H1 (cell line): ENCODE results near the gene AGO3. TPM values are rescaled to one million over a fixed set of nuclear protein-coding genes. Genes with fewer than 3 reads are reported as not detected.

Source experiments
- CTCF ChIA-PET: fragments of 300-600 bp; sonication (Branson Sonifier 250); formaldehyde crosslinking; loops from one replicate; lab custom pipeline; 2021; ENCODE audit not compliant: partially characterized antibody; lab: Charles Lee
- POLR2A ChIA-PET: fragments of 300-600 bp; sonication (Branson Sonifier 250); formaldehyde crosslinking; loops from one replicate; lab custom pipeline; 2021; ENCODE audit warnings: inconsistent platforms; ENCODE audit not compliant: partially characterized antibody; lab: Charles Lee
- DNase-seq, 2 experiments: peaks; one replicate each; pipeline versions ENCODE4 v3.0.0 to v3.0.0-alpha.2; 2010 to 2022; ENCODE audit warnings: low spot score in 2 of 2, low read depth in 1 of 2, mixed read lengths in 1 of 2
- FAIRE-seq: peaks from 2 replicates; lab custom pipeline; 2011; peaks lifted over from hg19 to GRCh38; lab: Jason Lieb, UNC
- H2AFZ ChIP-seq: 2 replicates; pipeline ENCODE4 v1.8.1; 2012; ENCODE audit warnings: low read length, inconsistent platforms
- H2AK5ac ChIP-seq: 2 replicates; pipeline ENCODE4 v1.6.1; 2013; ENCODE audit warnings: low read depth, low read length
- H2BK120ac ChIP-seq: replicated peaks from 2 replicates; pipeline ENCODE3; 2013; ENCODE audit warnings: low read depth, low read length, inconsistent platforms
- H2BK12ac ChIP-seq: 2 replicates; pipeline ENCODE4 v1.6.1; 2013; ENCODE audit warnings: low read depth, low read length
- H2BK15ac ChIP-seq: 2 replicates; pipeline ENCODE4 v1.6.1; 2013; ENCODE audit warnings: low read length
- H2BK20ac ChIP-seq: 2 replicates; pipeline ENCODE4 v1.6.1; 2013; ENCODE audit warnings: low read length
- H2BK5ac ChIP-seq: 2 replicates; pipeline ENCODE4 v1.6.1; 2013; ENCODE audit warnings: low read depth, low read length
- H3K14ac ChIP-seq: 2 replicates; pipeline ENCODE4 v1.6.1; 2013; ENCODE audit warnings: inconsistent platforms; ENCODE audit not compliant: insufficient read length
- H3K18ac ChIP-seq: 2 replicates; pipeline ENCODE4 v1.6.1; 2013; ENCODE audit warnings: low read length; ENCODE audit errors: extremely low read depth
- H3K23ac ChIP-seq: 2 replicates; pipeline ENCODE4 v1.6.1; 2013; ENCODE audit warnings: inconsistent platforms; ENCODE audit not compliant: insufficient read length
- H3K23me2 ChIP-seq: 2 replicates; pipeline ENCODE4 v1.6.1; 2013; ENCODE audit warnings: low read depth, low read length
- H3K27ac ChIP-seq: 2 replicates; pipeline ENCODE4 v1.6.1; 2011; ENCODE audit warnings: low read depth, low read length, inconsistent platforms
- H3K27me3 ChIP-seq, 4 experiments: replicated peaks in 1 of 4; 1 replicate in 1 of 4; 2 replicates in 3 of 4; pipeline versions ENCODE4 v1.6.1 to v1.8.1; 2011 to 2013; ENCODE audit warnings: low read length in 3 of 4, mild to moderate bottlenecking in 3 of 4, inconsistent platforms in 2 of 4, mixed read lengths in 2 of 4, moderate library complexity in 1 of 4; ENCODE audit not compliant: control insufficient read depth in 3 of 4, insufficient read depth in 3 of 4; ENCODE audit errors: extremely low read depth in 1 of 4
- H3K36me3 ChIP-seq, 4 experiments: 2 replicates each; pipeline versions ENCODE4 v1.6.1 to v1.8.1; 2011 to 2013; ENCODE audit warnings: mild to moderate bottlenecking in 4 of 4, low read length in 3 of 4, moderate library complexity in 2 of 4, control low read depth in 1 of 4, inconsistent platforms in 1 of 4; ENCODE audit not compliant: insufficient read depth in 4 of 4, control insufficient read depth in 2 of 4
- H3K4ac ChIP-seq: replicated peaks from 2 replicates; pipeline ENCODE3; 2013; ENCODE audit warnings: low read length, low read depth, mixed read lengths, inconsistent platforms; ENCODE audit not compliant: insufficient read length
- H3K4me1 ChIP-seq, 4 experiments: replicated peaks in 1 of 4; 1 replicate in 1 of 4; 2 replicates in 3 of 4; pipeline versions ENCODE4 v1.6.1 to v1.8.1; 2011 to 2013; ENCODE audit warnings: low read length in 3 of 4, inconsistent platforms in 2 of 4, mixed read lengths in 1 of 4; ENCODE audit not compliant: insufficient read depth in 4 of 4, control insufficient read depth in 3 of 4
- H3K4me2 ChIP-seq, 2 experiments: 2 replicates each; pipeline versions ENCODE4 v1.6.1 to v1.8.1; 2011 to 2013; ENCODE audit warnings: low read depth in 2 of 2, low read length in 2 of 2, control low read depth in 1 of 2, inconsistent platforms in 1 of 2, mild to moderate bottlenecking in 1 of 2; ENCODE audit not compliant: insufficient read depth in 1 of 2
- H3K4me3 ChIP-seq, 4 experiments: fragments of 200-600, 300-600 bp in 1 of 4; sonication (generic), shearing (Covaris generic), sonication (Bioruptor Twin) in 1 of 4; 2 replicates each; pipeline versions ENCODE4 v1.5.1 to v1.8.1; 2011 to 2016; ENCODE audit warnings: low read length in 4 of 4, low read depth in 3 of 4, control low read depth in 2 of 4, inconsistent platforms in 2 of 4, mild to moderate bottlenecking in 2 of 4, mixed read lengths in 1 of 4, moderate library complexity in 1 of 4; ENCODE audit not compliant: insufficient read depth in 2 of 4; ENCODE audit errors: extremely low read depth in 1 of 4
- H3K56ac ChIP-seq: replicated peaks from 2 replicates; pipeline ENCODE3; 2013; ENCODE audit warnings: low read depth, mild to moderate bottlenecking, mixed read lengths, low read length, inconsistent platforms; ENCODE audit not compliant: insufficient read length
- H3K79me1 ChIP-seq: 2 replicates; pipeline ENCODE4 v1.6.1; 2013; ENCODE audit warnings: low read depth, low read length, control low read depth
- H3K79me2 ChIP-seq, 2 experiments: 2 replicates each; pipeline versions ENCODE4 v1.6.1 to v1.8.1; 2012 to 2013; ENCODE audit warnings: low read length in 2 of 2, mild to moderate bottlenecking in 2 of 2, inconsistent platforms in 1 of 2; ENCODE audit not compliant: insufficient read depth in 2 of 2, control insufficient read depth in 1 of 2
- H3K9ac ChIP-seq, 4 experiments: replicated peaks in 1 of 4; 1 replicate in 1 of 4; 2 replicates in 3 of 4; pipeline versions ENCODE4 v1.6.1 to v1.8.1; 2011 to 2013; ENCODE audit warnings: low read depth in 3 of 4, low read length in 3 of 4, control low read depth in 2 of 4, mild to moderate bottlenecking in 2 of 4, moderate library complexity in 2 of 4, inconsistent platforms in 1 of 4; ENCODE audit errors: extremely low read depth in 1 of 4
- H3K9me3 ChIP-seq, 2 experiments: 2 replicates each; pipeline versions ENCODE4 v1.6.1 to v1.8.1; 2012 to 2013; ENCODE audit warnings: mild to moderate bottlenecking in 2 of 2, moderate library complexity in 2 of 2, control low read depth in 1 of 2, inconsistent platforms in 1 of 2, low read depth in 1 of 2, low read length in 1 of 2, mixed read lengths in 1 of 2; ENCODE audit not compliant: insufficient read depth in 2 of 2
- H4K20me1 ChIP-seq, 2 experiments: replicated peaks in 1 of 2; 2 replicates each; pipeline versions ENCODE3 to v1.8.1; 2011 to 2013; ENCODE audit warnings: inconsistent platforms in 2 of 2, low read length in 2 of 2, mild to moderate bottlenecking in 1 of 2; ENCODE audit not compliant: insufficient read depth in 2 of 2, control insufficient read depth in 1 of 2
- H4K5ac ChIP-seq: 2 replicates; pipeline ENCODE4 v1.6.1; 2013; ENCODE audit warnings: low read length, low read depth, mixed read lengths, inconsistent platforms; ENCODE audit not compliant: insufficient read length
- H4K8ac ChIP-seq: 2 replicates; pipeline ENCODE4 v1.8.0; 2013; ENCODE audit warnings: mild to moderate bottlenecking, moderate library complexity, low read length, inconsistent platforms; ENCODE audit not compliant: insufficient read depth; ENCODE audit errors: extremely low read depth
- H4K91ac ChIP-seq: replicated peaks from 2 replicates; pipeline ENCODE3; 2013; ENCODE audit warnings: low read length, mixed read lengths, inconsistent platforms; ENCODE audit not compliant: insufficient read length
- ASH2L ChIP-seq: fragments of 200-600, 300-600 bp; sonication (generic); IDR thresholded peaks from one replicate; pipeline ENCODE4 v1.7.1; 2017; ENCODE audit warnings: low read length
- CREB1 ChIP-seq: IDR thresholded peaks from 2 replicates; pipeline ENCODE4 v1.6.1; 2012; ENCODE audit warnings: inconsistent platforms
- TBP ChIP-seq: IDR thresholded peaks from 2 replicates; pipeline ENCODE4 v1.6.1; 2011; ENCODE audit warnings: low read depth, low read length, improper control_type of control experiment
- TCF12 ChIP-seq: IDR thresholded peaks from 2 replicates; pipeline ENCODE4 v1.6.1; 2011; ENCODE audit warnings: low read depth, mild to moderate bottlenecking, low read length
- TEAD4 ChIP-seq: IDR thresholded peaks from 2 replicates; pipeline ENCODE4 v1.6.1; 2012; ENCODE audit warnings: low read depth, low read length, inconsistent platforms, mixed read lengths
- WGBS, 2 experiments: shearing (Covaris generic) in 1 of 2; methylation state at CpG; one replicate each; pipeline versions ENCODE4 v1.1.6 to v1.1.7; 2013 to 2015; ENCODE audit warnings: low lambda C conversion rate in 2 of 2, mixed read lengths in 2 of 2, inconsistent platforms in 1 of 2, low coverage in 1 of 2, missing lambda C conversion rate in 1 of 2; ENCODE audit not compliant: insufficient replicate concordance in 2 of 2, insufficient coverage in 1 of 2, insufficient read length in 1 of 2; ENCODE audit errors: extremely low coverage in 1 of 2, missing lambda C conversion rate in 1 of 2; 5-methylcytosine and 5-hydroxymethylcytosine counted together
- polyA plus RNA-seq, 7 experiments: library from polyadenylated mRNA; depleted of rRNA in 3 of 7; stranded (reverse) in 5 of 7; unstranded in 2 of 7; fragments of >200 nt in 5 of 7; fragments of 200-250 nt in 2 of 7; gene quantifications; 1 replicate in 5 of 7; 2 replicates in 1 of 7; 4 replicates in 1 of 7; pipeline versions ENCODE4 v1.2.1 to v1.2.3, GENCODE V29; 2011 to 2013; ENCODE audit warnings: missing spikeins in 2 of 7, mixed read lengths in 2 of 7
- total RNA-seq: library from RNA; stranded (reverse); fragmentation: NEBNext Ultra II Directional; extraction: Animal tissue kit (Norgen Biotek cat#: 25700); gene quantifications from 2 replicates; pipeline ENCODE4 v1.2.1, GENCODE V29; 2021
- TF ChIP-seq, protein P1 (sequence below): IDR thresholded peaks from 2 replicates; pipeline ENCODE4 v1.6.1; 2011; ENCODE audit warnings: low read length, improper control_type of control experiment

The AGO3 gene
- total and polyA plus RNA-seq, 2 of the 8 experiments (the other 6 are each of a cell fraction or from before 2014, with no cell fraction given) = 10.7 to 26.4 TPM

DNA sequence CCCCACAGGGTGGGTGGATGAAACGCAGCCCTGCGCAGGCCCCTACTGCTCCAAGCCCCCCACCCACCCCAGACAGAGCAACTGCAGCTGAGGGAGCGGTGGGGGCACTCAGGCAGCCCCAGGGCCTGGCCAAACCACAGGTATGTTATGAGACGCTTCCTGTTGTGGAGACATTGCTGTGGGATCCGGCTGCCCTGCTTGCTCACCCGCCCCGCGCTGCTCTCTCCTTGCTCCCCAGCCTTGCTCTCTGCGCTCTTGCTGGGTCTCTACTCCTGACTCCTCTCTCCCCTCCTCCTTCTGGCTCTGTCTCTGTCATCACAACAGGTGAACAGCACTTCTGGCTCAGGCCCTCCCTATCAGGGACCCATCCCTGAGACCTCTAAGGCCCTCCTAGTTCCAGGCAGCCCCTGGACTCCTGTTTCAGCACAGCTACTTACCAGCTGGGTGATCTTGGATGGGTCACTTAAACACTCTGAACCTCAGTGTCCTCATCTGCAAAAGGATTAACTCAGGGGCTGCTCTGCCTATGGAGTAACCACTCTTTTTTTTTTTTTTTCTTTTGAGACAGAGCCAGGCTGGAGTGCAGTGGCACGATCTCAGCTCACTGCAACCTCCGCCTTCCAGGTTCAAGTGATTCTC, 178.3 kb downstream of the AGO3 start:
- no peak for FAIRE-seq
- no peak overlapping the region for H2BK120ac ChIP-seq
- no peaks in the 10 kb centered on the region for H4K20me1 ChIP-seq
- H3K36me3 ChIP-seq = no peaks in the 10 kb centered on the region
- H3K4me3 ChIP-seq = no peak overlapping the region
- ChIA-PET CTCF (interaction anchor here (1.8 to 32.6 kb wide), 4 partner anchors 9 to 79 kb away, joined by 7 to 738 read pairs (median 41); no protein-coding TSS in a partner anchor), POLR2A (interaction anchor here (0.7 kb wide), 1 partner anchor 70 kb away, joined by 3 read pairs; no protein-coding TSS in a partner anchor)
- H4K91ac ChIP-seq = no peak overlapping the region
- no peaks in the 10 kb centered on the region for H3K4me1 ChIP-seq
- H3K4me2 ChIP-seq = no peak overlapping the region
- H3K9ac ChIP-seq = no peak overlapping the region
- no peak overlapping the region for H2BK15ac ChIP-seq
- no peak overlapping the region for H2AK5ac ChIP-seq
- 88% methylated on average over 11 of the region's 11 CpGs; no CpG with 5 or more reads in 1 of the 2 experiments for WGBS, 2 experiments
- no peak overlapping the region for H4K5ac ChIP-seq
- H2BK5ac ChIP-seq = no peak overlapping the region
- H3K4ac ChIP-seq = no peak overlapping the region
- no peak overlapping the region for H2BK12ac ChIP-seq
- no peak overlapping the region for H3K23ac ChIP-seq
- H3K79me2 ChIP-seq = no peaks in the 10 kb centered on the region
- H3K56ac ChIP-seq = no peak overlapping the region
- TF ChIP-seq CREB1 (no peak), TCF12 (no peak), TEAD4 (no peak), ASH2L (no peak), TBP (no peak)
- TF ChIP-seq, protein P1, sequence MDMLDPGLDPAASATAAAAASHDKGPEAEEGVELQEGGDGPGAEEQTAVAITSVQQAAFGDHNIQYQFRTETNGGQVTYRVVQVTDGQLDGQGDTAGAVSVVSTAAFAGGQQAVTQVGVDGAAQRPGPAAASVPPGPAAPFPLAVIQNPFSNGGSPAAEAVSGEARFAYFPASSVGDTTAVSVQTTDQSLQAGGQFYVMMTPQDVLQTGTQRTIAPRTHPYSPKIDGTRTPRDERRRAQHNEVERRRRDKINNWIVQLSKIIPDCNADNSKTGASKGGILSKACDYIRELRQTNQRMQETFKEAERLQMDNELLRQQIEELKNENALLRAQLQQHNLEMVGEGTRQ = no peak
- no peaks in the 10 kb centered on the region for H3K79me1 ChIP-seq
- H4K8ac ChIP-seq = no peak overlapping the region
- H2BK20ac ChIP-seq = no peak overlapping the region
- H2AFZ ChIP-seq = no peak overlapping the region
- no peaks in the 10 kb centered on the region for H3K27me3 ChIP-seq
- H3K27ac ChIP-seq = no peak overlapping the region
- DNase-seq = no peak
- H3K14ac ChIP-seq = no peak overlapping the region
- H3K9me3 ChIP-seq = no peaks in the 10 kb centered on the region
- H3K18ac ChIP-seq = no peak overlapping the region
- no peaks in the 10 kb centered on the region for H3K23me2 ChIP-seq
